HepG2 (cell line): Measurements from ENCODE around the gene SPC24. TPM values are rescaled to one million over a fixed set of nuclear protein-coding genes. Genes with fewer than 3 reads are reported as not detected.
A peak's percentile ranks its signal among the peaks of the same experiment; 100 is the strongest.

Experiments
- ARNT2 ChIP-seq: sonication (generic); formaldehyde crosslinking; IDR thresholded peaks from 2 replicates; pipeline ENCODE4 v1.8.0; 2022; ENCODE audit warnings: mild to moderate bottlenecking, low read depth, missing genetic modification reagents, moderate library complexity
- CHD4 ChIP-seq: fragments of 200-600 bp; sonication (generic); IDR thresholded peaks from 2 replicates; pipeline ENCODE4 v1.7.0; 2017; ENCODE audit warnings: mild to moderate bottlenecking, low read length, borderline replicate concordance
- EEA1 ChIP-seq: sonication (generic); formaldehyde crosslinking; IDR thresholded peaks from 2 replicates; pipeline ENCODE4 v1.5.1; 2020; ENCODE audit warnings: mild to moderate bottlenecking, missing genetic modification reagents, borderline replicate concordance
- ESRRA ChIP-seq: sonication (generic); formaldehyde crosslinking; IDR thresholded peaks from 2 replicates; pipeline ENCODE4 v1.5.1; 2020; ENCODE audit warnings: mild to moderate bottlenecking, low read depth, missing genetic modification reagents
- FOSL2 ChIP-seq: sonication (generic); formaldehyde crosslinking; IDR thresholded peaks from 2 replicates; pipeline ENCODE4 v1.4.0; 2020; ENCODE audit warnings: missing genetic modification reagents
- HOXA5 ChIP-seq: sonication (generic); formaldehyde crosslinking; IDR thresholded peaks from 2 replicates; pipeline ENCODE4 v1.4.0; 2020; ENCODE audit warnings: missing genetic modification reagents
- IKZF4 ChIP-seq: sonication (generic); formaldehyde crosslinking; IDR thresholded peaks from 2 replicates; pipeline ENCODE4 v1.5.1; 2020; ENCODE audit warnings: borderline replicate concordance, mild to moderate bottlenecking, low read depth, missing genetic modification reagents; ENCODE audit errors: not compliant biosample characterization
- KAT8 ChIP-seq: IDR thresholded peaks from 2 replicates; pipeline ENCODE4 v1.6.1; 2016; ENCODE audit warnings: missing genetic modification reagents, missing compliant biosample characterization
- MEIS2 ChIP-seq: sonication (generic); formaldehyde crosslinking; IDR thresholded peaks from 2 replicates; pipeline ENCODE4 v1.9.0; 2021; ENCODE audit warnings: mild to moderate bottlenecking, missing genetic modification reagents
- RELA ChIP-seq: sonication (generic); formaldehyde crosslinking; IDR thresholded peaks from 2 replicates; pipeline ENCODE4 v1.4.0; 2020; ENCODE audit warnings: missing genetic modification reagents
- SMC3 ChIP-seq: IDR thresholded peaks from 2 replicates; pipeline ENCODE4 v1.6.1; 2011; ENCODE audit warnings: low read length, improper control_type of control experiment
- TEAD2 ChIP-seq: sonication (generic); formaldehyde crosslinking; IDR thresholded peaks from 2 replicates; pipeline ENCODE4 v1.9.0; 2021; ENCODE audit warnings: missing genetic modification reagents
- ZNF432 ChIP-seq: sonication (generic); formaldehyde crosslinking; IDR thresholded peaks from 2 replicates; pipeline ENCODE4 v1.5.0; 2020; ENCODE audit warnings: missing genetic modification reagents, mild to moderate bottlenecking, borderline replicate concordance
- ZNF547 ChIP-seq: sonication (generic); formaldehyde crosslinking; IDR thresholded peaks from 2 replicates; pipeline ENCODE4 v1.5.1; 2020; ENCODE audit warnings: mild to moderate bottlenecking, missing genetic modification reagents
- ZNF577 ChIP-seq: sonication (generic); formaldehyde crosslinking; IDR thresholded peaks from 2 replicates; pipeline ENCODE4 v1.4.0; 2020; ENCODE audit warnings: mild to moderate bottlenecking, low read depth, missing genetic modification reagents, borderline replicate concordance
- ZNF629 ChIP-seq: sonication (generic); formaldehyde crosslinking; conservative IDR thresholded peaks from 2 replicates; pipeline ENCODE4 v1.5.0; 2020; ENCODE audit warnings: missing genetic modification reagents
- ZSCAN25 ChIP-seq: sonication (generic); formaldehyde crosslinking; IDR thresholded peaks from 2 replicates; pipeline ENCODE4 v1.8.0; 2022; ENCODE audit warnings: mild to moderate bottlenecking, missing genetic modification reagents
- ZSCAN9 ChIP-seq: IDR thresholded peaks from 2 replicates; pipeline ENCODE4 v1.6.1; 2016; ENCODE audit warnings: borderline replicate concordance
- polyA plus RNA-seq, 8 experiments: library from polyadenylated mRNA; depleted of rRNA in 3 of 8; stranded (reverse) in 7 of 8; unstranded in 1 of 8; fragments of >200 nt; fragmentation: Illumina TruSeq in 4 of 8; extraction: Trizol in 4 of 8; gene quantifications; 2 replicates each; pipeline versions ENCODE4 v1.2.1 to v1.2.3, GENCODE V29; 2011 to 2016; ENCODE audit warnings: low read depth in 4 of 8, missing spikeins in 1 of 8, mixed read lengths in 1 of 8; ENCODE audit not compliant: insufficient read depth in 1 of 8
- total RNA-seq, 5 experiments: library from RNA; depleted of rRNA; stranded (reverse); fragments of >200 nt; fragmentation: Illumina TruSeq; extraction: Trizol; gene quantifications; 2 replicates each; pipeline ENCODE4 v1.2.3, GENCODE V29; 2016; ENCODE audit warnings: low read depth in 1 of 5
- TF ChIP-seq, protein P1 (sequence below): sonication (generic); formaldehyde crosslinking; IDR thresholded peaks from 2 replicates; pipeline ENCODE4 v1.4.0; 2020; ENCODE audit warnings: missing genetic modification reagents, borderline replicate concordance
- TF ChIP-seq, protein P2 (sequence below): sonication (generic); formaldehyde crosslinking; IDR thresholded peaks from 2 replicates; pipeline ENCODE4 v1.4.0; 2020; ENCODE audit warnings: mild to moderate bottlenecking, missing genetic modification reagents, borderline replicate concordance
- TF ChIP-seq, protein P3 (sequence below): IDR thresholded peaks from 2 replicates; pipeline ENCODE4 v1.6.1; 2012; ENCODE audit warnings: inconsistent platforms
- TF ChIP-seq, protein P4 (sequence below): sonication (generic); formaldehyde crosslinking; IDR thresholded peaks from 2 replicates; pipeline ENCODE4 v1.5.0; 2020; ENCODE audit warnings: mild to moderate bottlenecking, missing genetic modification reagents, moderate library complexity

SPC24 gene
- total and polyA plus RNA-seq, 2 of the 13 experiments (the other 11 are each of a cell fraction or from before 2014, with no cell fraction given): 10.0 to 46.2 TPM

DNA sequence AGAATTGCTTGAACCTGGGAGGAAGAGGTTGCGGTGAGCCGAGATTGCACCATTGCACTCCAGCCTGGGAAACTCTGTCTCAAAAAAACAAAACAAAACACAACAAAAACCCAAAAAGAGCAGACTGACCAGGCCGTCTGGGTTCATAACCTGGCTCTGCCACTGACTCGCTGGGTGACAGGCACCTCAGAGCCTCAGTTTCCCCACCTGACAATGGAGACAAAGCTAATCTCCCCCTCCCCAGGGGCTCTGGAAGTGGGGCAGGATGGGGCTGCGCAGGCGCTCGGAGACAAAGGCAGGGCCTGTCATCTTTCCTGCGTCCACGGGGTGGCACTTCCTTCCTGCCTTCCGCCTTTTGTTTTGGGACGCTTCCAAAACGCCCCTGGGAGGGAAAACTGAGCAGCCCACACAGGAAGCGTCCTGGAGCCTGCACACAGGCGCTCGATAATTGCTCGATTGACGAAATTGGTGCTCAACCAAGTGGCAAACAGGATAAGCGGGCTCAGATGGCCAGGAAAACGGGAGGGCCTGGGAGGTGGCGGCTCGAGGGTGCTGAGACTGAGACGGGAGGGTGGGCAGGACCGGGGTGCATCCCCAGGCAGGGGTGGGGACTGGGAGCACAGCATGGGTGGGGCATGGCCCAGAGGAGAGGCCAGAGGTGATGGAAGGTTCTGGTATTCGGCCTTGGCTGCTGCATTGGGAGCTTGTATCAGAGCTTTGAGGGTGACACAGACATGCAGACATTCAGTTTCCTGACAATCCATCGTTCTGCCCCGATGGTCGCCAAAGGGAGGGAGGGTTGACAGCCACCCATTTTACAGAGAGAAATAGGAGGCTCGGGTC is 17.8 kb downstream of the SPC24 start (continued):
- TF ChIP-seq, protein P1, sequence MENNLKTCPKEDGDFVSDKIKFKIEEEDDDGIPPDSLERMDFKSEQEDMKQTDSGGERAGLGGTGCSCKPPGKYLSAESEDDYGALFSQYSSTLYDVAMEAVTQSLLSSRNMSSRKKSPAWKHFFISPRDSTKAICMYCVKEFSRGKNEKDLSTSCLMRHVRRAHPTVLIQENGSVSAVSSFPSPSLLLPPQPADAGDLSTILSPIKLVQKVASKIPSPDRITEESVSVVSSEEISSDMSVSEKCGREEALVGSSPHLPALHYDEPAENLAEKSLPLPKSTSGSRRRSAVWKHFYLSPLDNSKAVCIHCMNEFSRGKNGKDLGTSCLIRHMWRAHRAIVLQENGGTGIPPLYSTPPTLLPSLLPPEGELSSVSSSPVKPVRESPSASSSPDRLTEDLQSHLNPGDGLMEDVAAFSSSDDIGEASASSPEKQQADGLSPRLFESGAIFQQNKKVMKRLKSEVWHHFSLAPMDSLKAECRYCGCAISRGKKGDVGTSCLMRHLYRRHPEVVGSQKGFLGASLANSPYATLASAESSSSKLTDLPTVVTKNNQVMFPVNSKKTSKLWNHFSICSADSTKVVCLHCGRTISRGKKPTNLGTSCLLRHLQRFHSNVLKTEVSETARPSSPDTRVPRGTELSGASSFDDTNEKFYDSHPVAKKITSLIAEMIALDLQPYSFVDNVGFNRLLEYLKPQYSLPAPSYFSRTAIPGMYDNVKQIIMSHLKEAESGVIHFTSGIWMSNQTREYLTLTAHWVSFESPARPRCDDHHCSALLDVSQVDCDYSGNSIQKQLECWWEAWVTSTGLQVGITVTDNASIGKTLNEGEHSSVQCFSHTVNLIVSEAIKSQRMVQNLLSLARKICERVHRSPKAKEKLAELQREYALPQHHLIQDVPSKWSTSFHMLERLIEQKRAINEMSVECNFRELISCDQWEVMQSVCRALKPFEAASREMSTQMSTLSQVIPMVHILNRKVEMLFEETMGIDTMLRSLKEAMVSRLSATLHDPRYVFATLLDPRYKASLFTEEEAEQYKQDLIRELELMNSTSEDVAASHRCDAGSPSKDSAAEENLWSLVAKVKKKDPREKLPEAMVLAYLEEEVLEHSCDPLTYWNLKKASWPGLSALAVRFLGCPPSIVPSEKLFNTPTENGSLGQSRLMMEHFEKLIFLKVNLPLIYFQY (CRISPR knock-in tag): no peak
- no peak for TF ChIP-seq EEA1 (CRISPR knock-in tag)
- peak; percentile 19; the same call in 1 of the 2 replicates for TF ChIP-seq ARNT2 (CRISPR knock-in tag)
- TF ChIP-seq, protein P2, sequence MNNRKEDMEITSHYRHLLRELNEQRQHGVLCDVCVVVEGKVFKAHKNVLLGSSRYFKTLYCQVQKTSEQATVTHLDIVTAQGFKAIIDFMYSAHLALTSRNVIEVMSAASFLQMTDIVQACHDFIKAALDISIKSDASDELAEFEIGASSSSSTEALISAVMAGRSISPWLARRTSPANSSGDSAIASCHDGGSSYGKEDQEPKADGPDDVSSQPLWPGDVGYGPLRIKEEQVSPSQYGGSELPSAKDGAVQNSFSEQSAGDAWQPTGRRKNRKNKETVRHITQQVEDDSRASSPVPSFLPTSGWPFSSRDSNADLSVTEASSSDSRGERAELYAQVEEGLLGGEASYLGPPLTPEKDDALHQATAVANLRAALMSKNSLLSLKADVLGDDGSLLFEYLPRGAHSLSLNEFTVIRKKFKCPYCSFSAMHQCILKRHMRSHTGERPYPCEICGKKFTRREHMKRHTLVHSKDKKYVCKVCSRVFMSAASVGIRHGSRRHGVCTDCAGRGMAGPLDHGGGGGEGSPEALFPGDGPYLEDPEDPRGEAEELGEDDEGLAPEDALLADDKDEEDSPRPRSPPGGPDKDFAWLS (CRISPR knock-in tag): no peak
- TF ChIP-seq, protein P3, sequence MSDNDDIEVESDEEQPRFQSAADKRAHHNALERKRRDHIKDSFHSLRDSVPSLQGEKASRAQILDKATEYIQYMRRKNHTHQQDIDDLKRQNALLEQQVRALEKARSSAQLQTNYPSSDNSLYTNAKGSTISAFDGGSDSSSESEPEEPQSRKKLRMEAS: peak; percentile 32; the same call in 1 of the 2 replicates
- TF ChIP-seq ESRRA: peak; percentile 43; the same call in 1 of the 2 replicates
- peak; percentile 64 for TF ChIP-seq ZNF629 (CRISPR knock-in tag)
- 0 out of 2 replicates have a peak, but pooled peaks have one; percentile 14 for TF ChIP-seq MEIS2 (CRISPR knock-in tag)
- peak; percentile 68; the same call in 1 of the 2 replicates for TF ChIP-seq ZSCAN9
- TF ChIP-seq HOXA5 (CRISPR knock-in tag): 0 out of 2 replicates have a peak, but pooled peaks have one; percentile 38
- TF ChIP-seq CHD4: no peak
- TF ChIP-seq, protein P4, sequence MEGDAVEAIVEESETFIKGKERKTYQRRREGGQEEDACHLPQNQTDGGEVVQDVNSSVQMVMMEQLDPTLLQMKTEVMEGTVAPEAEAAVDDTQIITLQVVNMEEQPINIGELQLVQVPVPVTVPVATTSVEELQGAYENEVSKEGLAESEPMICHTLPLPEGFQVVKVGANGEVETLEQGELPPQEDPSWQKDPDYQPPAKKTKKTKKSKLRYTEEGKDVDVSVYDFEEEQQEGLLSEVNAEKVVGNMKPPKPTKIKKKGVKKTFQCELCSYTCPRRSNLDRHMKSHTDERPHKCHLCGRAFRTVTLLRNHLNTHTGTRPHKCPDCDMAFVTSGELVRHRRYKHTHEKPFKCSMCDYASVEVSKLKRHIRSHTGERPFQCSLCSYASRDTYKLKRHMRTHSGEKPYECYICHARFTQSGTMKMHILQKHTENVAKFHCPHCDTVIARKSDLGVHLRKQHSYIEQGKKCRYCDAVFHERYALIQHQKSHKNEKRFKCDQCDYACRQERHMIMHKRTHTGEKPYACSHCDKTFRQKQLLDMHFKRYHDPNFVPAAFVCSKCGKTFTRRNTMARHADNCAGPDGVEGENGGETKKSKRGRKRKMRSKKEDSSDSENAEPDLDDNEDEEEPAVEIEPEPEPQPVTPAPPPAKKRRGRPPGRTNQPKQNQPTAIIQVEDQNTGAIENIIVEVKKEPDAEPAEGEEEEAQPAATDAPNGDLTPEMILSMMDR (CRISPR knock-in tag): peak; percentile 95
- TF ChIP-seq SMC3: peak; percentile 71
- no peak for TF ChIP-seq ZNF432 (CRISPR knock-in tag)
- peak; percentile 49; the same call in 1 of the 2 replicates for TF ChIP-seq KAT8 (CRISPR knock-in tag)
- TF ChIP-seq IKZF4 (CRISPR knock-in tag): no peak
- TF ChIP-seq TEAD2 (CRISPR knock-in tag): no peak
- TF ChIP-seq ZSCAN25: peak; percentile 64; the same call in 1 of the 2 replicates
- no peak for TF ChIP-seq ZNF577 (CRISPR knock-in tag)
- no peak for TF ChIP-seq RELA (CRISPR knock-in tag)
- peak; percentile 50; the same call in 1 of the 2 replicates for TF ChIP-seq ZNF547 (CRISPR knock-in tag)
- peak; percentile 39; the same call in 1 of the 2 replicates for TF ChIP-seq FOSL2 (CRISPR knock-in tag)
